Fibroblast of lung (primary cell): Measurements from ENCODE around the gene DRC7.

Experiments
- CTCF ChIP-seq, 2 donors: IDR thresholded peaks in 1 of 2; conservative IDR thresholded peaks in 1 of 2; 1 replicate in 1 of 2; 2 replicates in 1 of 2; pipeline ENCODE4 v1.5.1; 2011 to 2012; ENCODE audit warnings: low read length in 2 of 2, control low read depth in 1 of 2, inconsistent platforms in 1 of 2, low read depth in 1 of 2, mild to moderate bottlenecking in 1 of 2
- EZH2 ChIP-seq: IDR thresholded peaks from 2 replicates; pipeline ENCODE4 v1.5.1; 2012; ENCODE audit warnings: low read length, control low read depth, mild to moderate bottlenecking; ENCODE audit errors: missing control alignments

DNA sequence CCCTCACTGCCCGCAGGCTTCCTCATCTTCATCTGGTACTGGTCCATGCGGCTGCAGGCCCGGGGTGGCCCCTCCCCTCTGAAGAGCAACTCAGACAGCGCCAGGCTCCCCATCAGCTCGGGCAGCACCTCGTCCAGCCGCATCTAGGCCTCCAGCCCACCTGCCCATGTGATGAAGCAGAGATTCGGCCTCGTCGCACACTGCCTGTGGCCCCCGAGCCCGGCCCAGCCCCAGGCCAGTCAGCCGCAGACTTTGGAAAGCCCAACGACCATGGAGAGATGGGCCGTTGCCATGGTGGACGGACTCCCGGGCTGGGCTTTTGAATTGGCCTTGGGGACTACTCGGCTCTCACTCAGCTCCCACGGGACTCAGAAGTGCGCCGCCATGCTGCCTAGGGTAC is 31.2 kb upstream of the DRC7 start:
- TF ChIP-seq CTCF (conservative IDR thresholded peaks at IDR 0.05 in 1 of 2, IDR thresholded peaks at IDR 0.05 in 1 of 2; ENCODE audit: low read depth in 1 of 2, low read length in 2 of 2) = no peak
- no peak for TF ChIP-seq EZH2
